ENCODE measurements around the gene TPX2.

The TPX2 gene, protein sequence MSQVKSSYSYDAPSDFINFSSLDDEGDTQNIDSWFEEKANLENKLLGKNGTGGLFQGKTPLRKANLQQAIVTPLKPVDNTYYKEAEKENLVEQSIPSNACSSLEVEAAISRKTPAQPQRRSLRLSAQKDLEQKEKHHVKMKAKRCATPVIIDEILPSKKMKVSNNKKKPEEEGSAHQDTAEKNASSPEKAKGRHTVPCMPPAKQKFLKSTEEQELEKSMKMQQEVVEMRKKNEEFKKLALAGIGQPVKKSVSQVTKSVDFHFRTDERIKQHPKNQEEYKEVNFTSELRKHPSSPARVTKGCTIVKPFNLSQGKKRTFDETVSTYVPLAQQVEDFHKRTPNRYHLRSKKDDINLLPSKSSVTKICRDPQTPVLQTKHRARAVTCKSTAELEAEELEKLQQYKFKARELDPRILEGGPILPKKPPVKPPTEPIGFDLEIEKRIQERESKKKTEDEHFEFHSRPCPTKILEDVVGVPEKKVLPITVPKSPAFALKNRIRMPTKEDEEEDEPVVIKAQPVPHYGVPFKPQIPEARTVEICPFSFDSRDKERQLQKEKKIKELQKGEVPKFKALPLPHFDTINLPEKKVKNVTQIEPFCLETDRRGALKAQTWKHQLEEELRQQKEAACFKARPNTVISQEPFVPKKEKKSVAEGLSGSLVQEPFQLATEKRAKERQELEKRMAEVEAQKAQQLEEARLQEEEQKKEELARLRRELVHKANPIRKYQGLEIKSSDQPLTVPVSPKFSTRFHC

DNA sequence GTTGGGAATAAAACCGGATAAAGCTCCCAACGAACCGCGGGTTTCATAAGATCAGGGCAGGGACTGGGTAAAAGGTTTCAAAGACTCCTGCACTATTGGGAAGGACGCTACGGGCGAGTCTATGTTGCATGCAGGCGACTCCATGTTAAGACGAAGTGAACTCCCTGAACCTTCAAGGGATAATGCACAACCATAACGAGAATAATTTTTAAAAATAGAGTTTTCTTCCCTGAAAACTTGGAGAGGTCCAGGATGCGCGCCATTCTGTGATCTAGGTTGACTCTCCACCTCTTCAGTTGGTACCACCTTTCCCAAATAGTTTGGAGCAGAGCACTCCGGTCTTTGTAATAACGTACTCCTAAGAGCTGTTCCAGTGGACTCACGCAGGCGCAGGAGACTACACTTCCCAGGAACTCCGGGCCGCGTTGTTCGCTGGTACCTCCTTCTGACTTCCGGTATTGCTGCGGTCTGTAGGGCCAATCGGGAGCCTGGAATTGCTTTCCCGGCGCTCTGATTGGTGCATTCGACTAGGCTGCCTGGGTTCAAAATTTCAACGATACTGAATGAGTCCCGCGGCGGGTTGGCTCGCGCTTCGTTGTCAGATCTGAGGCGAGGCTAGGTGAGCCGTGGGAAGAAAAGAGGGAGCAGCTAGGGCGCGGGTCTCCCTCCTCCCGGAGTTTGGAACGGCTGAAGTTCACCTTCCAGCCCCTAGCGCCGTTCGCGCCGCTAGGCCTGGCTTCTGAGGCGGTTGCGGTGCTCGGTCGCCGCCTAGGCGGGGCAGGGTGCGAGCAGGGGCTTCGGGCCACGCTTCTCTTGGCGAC lies at the start of gene TPX2:
TPX2 (plus strand) TSS at position 562 of the 821 bp plus-strand sequence. CDS start 18,187 bp downstream, outside the sequence.
- in situ Hi-C loops (cut with MboI; ENCODE audit: low sequenced_read_pairs), result loop anchor here (25.0 kb wide), 1 partner anchor 152 kb away; no protein-coding TSS in a partner anchor

DNA sequence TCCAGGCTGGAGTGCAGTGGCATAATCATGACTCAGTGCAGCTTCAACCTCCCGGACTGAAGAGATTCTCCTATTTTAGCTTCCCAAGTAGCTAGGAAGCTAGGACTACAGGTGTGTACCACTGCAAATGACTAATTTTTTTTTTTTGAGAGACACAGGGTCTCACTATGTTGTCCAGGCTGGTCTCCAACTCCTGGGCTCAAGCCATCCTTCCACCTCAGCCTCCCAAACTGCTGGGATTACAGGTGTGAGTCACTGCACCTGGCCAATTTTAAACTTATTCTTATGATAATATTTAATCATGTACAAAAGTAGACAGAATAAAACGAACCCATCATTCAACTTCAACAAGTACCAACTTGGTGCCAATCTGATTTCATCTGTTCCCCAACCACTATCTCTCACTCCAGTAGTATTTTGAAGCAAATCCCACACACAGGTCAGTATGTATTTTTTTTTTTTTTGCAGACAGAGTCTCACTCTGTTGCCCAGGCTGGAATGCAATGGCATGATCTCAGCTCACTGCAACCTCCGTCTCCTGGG lies 48.9 kb upstream of the TPX2 start:
- in situ Hi-C loops (cut with MboI; ENCODE audit: low sequenced_read_pairs), result no loop called here

- in situ Hi-C loops (cut with MboI; ENCODE audit: low sequenced_read_pairs), result no loop called here
Measured at GRCh38 chr20:31691646-31692275, 47.3 kb upstream of the TPX2 start.

DNA sequence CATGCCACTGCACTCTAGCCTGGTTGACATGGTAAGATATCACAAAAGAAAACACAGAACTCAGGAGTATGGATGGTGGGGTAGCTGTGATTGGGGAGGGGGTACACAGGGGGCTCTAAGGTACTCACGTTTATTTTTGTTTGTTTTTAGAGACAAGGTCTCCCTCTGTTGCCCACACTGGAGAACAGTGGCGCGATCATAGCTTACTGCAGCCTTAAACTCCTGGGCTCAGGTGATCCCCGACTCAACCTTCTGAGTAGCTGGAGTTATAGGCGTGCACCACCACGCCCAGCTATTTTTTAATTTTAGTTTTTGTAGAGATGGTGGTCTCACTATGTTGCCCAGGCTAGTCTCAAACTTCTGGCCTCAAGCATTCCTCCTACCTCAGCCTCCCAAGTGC lies 45.7 kb upstream of the TPX2 start:
- in situ Hi-C loops (cut with MboI; ENCODE audit: low sequenced_read_pairs), result no loop called here

- in situ Hi-C loops (cut with MboI; ENCODE audit: low sequenced_read_pairs), result no loop called here
Measured at GRCh38 chr20:31693987-31694661, 45.0 kb upstream of the TPX2 start.

DNA sequence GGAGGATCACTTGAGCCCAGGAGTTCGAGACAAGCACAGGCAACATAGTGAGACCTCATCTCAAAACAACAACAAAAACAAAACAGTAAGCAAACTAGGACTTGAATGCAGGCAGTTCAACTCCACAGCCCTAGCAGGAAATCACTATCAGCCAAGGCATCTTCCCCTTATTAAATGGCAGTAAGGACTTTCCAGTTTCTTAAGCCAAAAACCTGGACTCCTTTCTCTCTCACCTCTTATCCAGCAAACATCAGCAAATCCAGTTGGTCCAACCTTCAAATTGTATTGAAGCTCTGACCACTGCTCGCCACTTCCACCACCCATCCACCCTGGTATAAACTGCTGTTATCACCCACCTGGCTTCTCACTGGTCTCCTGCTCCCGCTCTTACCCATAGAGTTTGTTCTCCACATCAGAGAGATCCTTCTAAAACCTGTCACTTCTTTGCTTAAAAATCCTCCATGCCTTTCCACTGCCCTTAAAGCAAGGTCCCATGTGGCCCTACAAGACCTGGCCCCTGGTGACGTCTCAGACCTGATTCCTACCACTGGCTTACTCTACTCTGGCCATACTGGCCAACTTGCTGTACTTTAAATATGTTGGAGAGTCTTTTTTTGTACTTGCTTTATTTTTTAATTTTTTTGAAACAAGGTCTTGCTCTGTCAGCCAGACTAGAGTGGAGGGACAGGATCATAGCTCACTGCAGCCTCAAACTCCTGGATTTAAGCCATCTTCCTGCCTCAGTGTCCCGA lies 44.1 kb upstream of the TPX2 start:
- in situ Hi-C loops (cut with MboI; ENCODE audit: low sequenced_read_pairs), result no loop called here

- in situ Hi-C loops (cut with MboI; ENCODE audit: low sequenced_read_pairs), result no loop called here
Measured at GRCh38 chr20:31695849-31696804, 43.0 kb upstream of the TPX2 start.

- in situ Hi-C loops (cut with MboI; ENCODE audit: low sequenced_read_pairs), result no loop called here
Measured at GRCh38 chr20:31698243-31698802, 40.8 kb upstream of the TPX2 start.

DNA sequence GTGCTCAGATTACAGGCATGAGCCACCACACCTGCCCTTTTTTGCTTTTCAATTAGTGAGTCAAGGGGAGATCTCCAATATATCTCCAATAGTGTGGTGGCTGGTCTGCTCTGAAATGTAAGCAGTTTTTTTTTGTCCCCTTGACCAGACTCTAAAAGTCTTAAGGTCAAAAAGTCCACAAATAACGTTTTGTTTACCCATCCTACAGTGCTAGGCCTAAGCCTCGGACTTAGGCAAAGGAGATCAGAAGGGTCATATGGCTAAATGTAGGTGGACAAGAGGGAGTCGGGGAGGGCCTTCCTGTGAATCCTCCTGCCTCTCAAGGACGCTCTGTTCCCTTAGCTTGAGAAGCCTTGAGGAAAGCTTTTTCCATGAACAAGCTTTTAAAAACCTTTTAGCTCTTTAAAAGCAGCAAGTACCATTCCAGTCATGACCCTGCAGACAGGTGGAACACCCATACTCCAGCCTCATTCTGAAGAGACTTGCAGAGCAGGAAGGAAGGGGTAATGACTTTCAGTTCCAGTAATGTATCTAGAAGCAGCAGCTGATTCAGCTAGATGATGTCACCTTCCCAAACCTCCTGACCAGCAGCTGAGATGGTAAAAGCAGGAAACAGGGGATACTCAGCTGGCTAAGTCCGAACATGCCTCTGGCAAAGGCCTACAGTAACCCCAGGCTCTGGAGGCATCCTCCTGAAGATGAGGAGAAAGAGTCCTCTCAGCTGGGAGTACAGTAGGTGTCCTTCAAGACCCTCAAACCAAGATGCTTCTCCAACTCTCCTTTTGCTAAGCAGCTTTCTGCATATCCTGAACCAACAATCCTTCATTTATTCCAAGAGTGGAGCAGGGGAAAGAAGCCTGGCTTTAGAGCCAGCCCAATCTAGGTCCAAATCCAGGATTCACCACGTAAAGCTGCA lies 40.0 kb upstream of the TPX2 start:
- in situ Hi-C loops (cut with MboI; ENCODE audit: low sequenced_read_pairs), result no loop called here

DNA sequence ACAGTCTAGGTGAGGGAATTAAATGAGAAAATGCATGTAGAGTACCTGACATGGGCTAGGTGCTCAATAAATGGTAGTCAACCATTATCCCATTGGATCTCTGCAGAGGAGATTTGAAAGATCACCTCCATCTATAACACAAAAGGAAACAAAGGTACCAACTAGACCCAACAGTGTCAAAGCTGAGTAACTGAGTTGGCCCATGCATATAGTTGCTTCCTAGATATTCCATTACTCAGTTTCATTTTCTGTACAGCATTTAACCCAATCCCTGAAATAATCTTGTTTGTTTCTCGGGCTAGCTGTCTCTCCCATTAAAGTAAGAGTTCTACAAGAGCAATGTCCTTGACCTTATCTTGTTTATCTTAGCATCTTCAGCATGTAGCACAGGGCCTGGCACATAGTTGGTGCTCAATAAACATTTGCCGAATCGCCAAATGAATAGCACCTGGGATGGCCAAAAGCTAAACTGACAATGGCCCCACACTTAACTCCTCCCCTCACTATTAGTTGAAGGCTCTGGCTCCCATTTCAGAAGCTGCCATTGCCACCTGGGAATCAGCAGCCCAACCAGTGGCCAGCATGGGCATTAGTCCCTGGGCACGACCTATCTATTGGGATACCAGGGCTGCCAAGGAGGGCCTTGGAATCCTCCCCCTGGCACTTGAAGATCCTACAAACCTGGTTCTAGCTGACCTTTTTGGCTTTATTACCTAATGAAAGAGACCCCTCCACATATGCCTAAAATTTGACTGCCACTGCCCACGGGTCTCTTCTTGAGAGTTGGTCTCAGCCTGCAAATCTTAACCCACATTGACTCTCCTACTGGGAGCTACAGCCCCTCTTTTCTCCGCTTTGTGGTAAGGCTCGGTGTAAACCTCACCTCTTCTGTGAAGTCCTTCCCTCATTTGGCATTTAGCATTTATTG lies 39.0 kb upstream of the TPX2 start:
- in situ Hi-C loops (cut with MboI; ENCODE audit: low sequenced_read_pairs), result no loop called here

DNA sequence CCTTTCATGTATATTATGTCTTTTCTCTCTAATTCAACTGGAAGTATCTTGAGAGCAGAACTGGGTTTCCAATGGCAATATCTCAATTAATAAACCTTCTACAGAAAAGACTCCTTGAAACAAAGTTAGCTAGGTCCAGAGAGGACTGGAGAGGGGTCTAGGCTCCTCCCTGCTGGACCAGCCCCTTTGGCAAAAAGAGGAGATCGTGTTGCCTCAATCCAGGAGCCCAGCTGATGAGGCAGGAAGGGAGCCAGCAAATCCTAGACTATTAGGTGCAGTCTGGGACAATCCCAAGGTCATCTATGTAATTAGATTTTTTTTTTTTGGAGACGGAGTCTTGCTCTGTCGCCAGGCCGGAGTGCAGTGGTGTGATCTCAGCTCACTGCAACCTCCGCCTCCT lies 38.3 kb upstream of the TPX2 start:
- in situ Hi-C loops (cut with MboI; ENCODE audit: low sequenced_read_pairs), result no loop called here

GRCh38 chr20:31701591-31701990 lies 37.5 kb upstream of the TPX2 start:
- in situ Hi-C loops (cut with MboI; ENCODE audit: low sequenced_read_pairs), result no loop called here

DNA sequence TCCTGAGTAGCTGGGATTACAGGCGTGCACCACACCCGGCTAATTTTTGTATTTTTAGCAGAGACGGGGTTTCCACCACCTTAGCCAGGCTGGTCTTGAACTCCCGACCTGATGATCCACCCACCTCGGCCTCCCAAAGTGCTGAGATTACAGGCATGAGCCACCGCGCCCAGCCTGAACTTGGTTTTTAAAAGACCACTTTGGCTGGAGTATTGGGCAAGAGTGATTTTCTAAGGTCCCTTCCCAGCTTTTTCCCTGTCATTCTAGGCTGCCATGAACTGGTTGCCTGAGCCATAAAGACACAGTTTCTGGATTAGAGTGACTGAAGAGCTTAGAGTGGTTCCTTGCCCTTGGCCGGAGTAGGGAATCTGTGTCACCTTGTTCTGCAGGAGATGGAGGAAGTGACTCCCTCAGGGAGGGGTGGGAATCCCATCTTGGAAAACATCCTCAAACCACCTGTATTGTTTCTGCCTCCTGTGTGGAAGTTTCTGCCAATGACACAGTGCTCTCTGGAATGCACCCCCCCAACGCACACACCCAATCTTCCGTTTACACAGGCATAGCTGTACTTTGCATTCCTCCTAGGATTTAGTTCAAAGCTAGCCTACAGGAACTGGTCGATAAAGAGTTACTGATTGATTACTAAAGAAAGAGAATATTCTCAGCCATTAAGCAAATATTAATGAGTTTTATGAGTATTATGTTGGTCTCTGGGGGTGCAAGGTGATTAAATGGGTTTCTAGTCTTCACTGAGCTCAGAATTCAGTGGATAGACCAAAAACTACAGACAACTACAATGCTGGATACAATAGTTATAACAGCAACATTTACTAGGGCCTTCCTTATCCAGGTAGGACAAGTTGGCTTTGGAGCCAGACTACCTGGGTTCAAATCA lies 34.6 kb upstream of the TPX2 start:
- in situ Hi-C loops (cut with MboI; ENCODE audit: low sequenced_read_pairs), result no loop called here

GRCh38 chr20:31705191-31705590 lies 33.9 kb upstream of the TPX2 start:
- in situ Hi-C loops (cut with MboI; ENCODE audit: low sequenced_read_pairs), result no loop called here
